ENCODE data around the gene TMED8. TPM values are rescaled to one million over a fixed set of nuclear protein-coding genes. Genes with fewer than 3 reads are reported as not detected.

Gene TMED8
- total and polyA plus RNA-seq, 4 donors = 1.3 to 6.9 (median 4.2) TPM

DNA sequence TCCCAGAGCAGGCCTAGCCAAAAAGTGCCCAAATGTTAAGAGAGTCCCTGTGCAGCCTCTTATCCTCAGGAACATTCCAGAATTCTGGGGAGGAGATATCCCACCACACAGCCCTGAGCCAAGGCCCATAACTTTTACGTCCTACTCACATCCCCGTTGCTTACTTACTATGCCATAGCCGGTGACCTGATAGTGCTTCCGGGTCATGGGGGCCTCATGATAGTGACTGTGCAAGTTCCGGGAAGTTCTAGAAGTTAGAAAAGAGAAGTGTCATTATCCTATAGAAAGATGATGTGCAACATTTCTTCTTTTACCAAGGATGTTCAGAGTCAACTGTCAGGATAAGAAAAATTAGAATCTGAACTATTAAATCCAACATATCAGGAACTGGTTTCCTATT is 90.3 kb downstream of the TMED8 start:
- peaks cover 8 to 51% (median 36%) of the 10 kb centered on the region in 4 donors for H3K36me3 ChIP-seq (ENCODE audit: control insufficient read depth in 4 of 4, insufficient read depth in 3 of 4, low read depth in 1 of 4, low read length in 3 of 4)
- WGBS = 92% methylated on average over 5 of the region's 5 CpGs
- H3K9me3 ChIP-seq (ENCODE audit: control insufficient read depth in 4 of 4, low read length in 3 of 4) = no peaks in the 10 kb centered on the region
- TF ChIP-seq RXRA (IDR thresholded peaks at IDR 0.05) (no peak), HNF4G (IDR thresholded peaks at IDR 0.05) (no peak), ATF3 (IDR thresholded peaks at IDR 0.05) (no peak), EGR1 (IDR thresholded peaks at IDR 0.05; ENCODE audit: low read depth in 2 of 2) (no peak), FOXA2 (IDR thresholded peaks at IDR 0.05) (no peak), HNF4A (conservative IDR thresholded peaks at IDR 0.05) (no peak), TAF1 (conservative IDR thresholded peaks at IDR 0.05) (no peak), JUND (IDR thresholded peaks at IDR 0.05) (no peak), GABPA (IDR thresholded peaks at IDR 0.05 in 1 of 2, conservative IDR thresholded peaks at IDR 0.05 in 1 of 2) (no peak)
- TF ChIP-seq, protein P1, sequence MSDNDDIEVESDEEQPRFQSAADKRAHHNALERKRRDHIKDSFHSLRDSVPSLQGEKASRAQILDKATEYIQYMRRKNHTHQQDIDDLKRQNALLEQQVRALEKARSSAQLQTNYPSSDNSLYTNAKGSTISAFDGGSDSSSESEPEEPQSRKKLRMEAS (IDR thresholded peaks at IDR 0.05) = no peak
- TF ChIP-seq, protein P2, sequence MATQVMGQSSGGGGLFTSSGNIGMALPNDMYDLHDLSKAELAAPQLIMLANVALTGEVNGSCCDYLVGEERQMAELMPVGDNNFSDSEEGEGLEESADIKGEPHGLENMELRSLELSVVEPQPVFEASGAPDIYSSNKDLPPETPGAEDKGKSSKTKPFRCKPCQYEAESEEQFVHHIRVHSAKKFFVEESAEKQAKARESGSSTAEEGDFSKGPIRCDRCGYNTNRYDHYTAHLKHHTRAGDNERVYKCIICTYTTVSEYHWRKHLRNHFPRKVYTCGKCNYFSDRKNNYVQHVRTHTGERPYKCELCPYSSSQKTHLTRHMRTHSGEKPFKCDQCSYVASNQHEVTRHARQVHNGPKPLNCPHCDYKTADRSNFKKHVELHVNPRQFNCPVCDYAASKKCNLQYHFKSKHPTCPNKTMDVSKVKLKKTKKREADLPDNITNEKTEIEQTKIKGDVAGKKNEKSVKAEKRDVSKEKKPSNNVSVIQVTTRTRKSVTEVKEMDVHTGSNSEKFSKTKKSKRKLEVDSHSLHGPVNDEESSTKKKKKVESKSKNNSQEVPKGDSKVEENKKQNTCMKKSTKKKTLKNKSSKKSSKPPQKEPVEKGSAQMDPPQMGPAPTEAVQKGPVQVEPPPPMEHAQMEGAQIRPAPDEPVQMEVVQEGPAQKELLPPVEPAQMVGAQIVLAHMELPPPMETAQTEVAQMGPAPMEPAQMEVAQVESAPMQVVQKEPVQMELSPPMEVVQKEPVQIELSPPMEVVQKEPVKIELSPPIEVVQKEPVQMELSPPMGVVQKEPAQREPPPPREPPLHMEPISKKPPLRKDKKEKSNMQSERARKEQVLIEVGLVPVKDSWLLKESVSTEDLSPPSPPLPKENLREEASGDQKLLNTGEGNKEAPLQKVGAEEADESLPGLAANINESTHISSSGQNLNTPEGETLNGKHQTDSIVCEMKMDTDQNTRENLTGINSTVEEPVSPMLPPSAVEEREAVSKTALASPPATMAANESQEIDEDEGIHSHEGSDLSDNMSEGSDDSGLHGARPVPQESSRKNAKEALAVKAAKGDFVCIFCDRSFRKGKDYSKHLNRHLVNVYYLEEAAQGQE (IDR thresholded peaks at IDR 0.05) = no peak
- TF ChIP-seq, protein P3, sequence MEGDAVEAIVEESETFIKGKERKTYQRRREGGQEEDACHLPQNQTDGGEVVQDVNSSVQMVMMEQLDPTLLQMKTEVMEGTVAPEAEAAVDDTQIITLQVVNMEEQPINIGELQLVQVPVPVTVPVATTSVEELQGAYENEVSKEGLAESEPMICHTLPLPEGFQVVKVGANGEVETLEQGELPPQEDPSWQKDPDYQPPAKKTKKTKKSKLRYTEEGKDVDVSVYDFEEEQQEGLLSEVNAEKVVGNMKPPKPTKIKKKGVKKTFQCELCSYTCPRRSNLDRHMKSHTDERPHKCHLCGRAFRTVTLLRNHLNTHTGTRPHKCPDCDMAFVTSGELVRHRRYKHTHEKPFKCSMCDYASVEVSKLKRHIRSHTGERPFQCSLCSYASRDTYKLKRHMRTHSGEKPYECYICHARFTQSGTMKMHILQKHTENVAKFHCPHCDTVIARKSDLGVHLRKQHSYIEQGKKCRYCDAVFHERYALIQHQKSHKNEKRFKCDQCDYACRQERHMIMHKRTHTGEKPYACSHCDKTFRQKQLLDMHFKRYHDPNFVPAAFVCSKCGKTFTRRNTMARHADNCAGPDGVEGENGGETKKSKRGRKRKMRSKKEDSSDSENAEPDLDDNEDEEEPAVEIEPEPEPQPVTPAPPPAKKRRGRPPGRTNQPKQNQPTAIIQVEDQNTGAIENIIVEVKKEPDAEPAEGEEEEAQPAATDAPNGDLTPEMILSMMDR (IDR thresholded peaks at IDR 0.05; ENCODE audit: low read depth, low read length, missing input control) = no peak
- TF ChIP-seq, protein P4, sequence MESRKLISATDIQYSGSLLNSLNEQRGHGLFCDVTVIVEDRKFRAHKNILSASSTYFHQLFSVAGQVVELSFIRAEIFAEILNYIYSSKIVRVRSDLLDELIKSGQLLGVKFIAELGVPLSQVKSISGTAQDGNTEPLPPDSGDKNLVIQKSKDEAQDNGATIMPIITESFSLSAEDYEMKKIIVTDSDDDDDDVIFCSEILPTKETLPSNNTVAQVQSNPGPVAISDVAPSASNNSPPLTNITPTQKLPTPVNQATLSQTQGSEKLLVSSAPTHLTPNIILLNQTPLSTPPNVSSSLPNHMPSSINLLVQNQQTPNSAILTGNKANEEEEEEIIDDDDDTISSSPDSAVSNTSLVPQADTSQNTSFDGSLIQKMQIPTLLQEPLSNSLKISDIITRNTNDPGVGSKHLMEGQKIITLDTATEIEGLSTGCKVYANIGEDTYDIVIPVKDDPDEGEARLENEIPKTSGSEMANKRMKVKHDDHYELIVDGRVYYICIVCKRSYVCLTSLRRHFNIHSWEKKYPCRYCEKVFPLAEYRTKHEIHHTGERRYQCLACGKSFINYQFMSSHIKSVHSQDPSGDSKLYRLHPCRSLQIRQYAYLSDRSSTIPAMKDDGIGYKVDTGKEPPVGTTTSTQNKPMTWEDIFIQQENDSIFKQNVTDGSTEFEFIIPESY (IDR thresholded peaks at IDR 0.05) = no peak
- DNase-seq (ENCODE audit: low spot score) = no peak
- H3K9ac ChIP-seq (ENCODE audit: low read depth in 1 of 2, low read length in 2 of 2) = no peak overlapping the region
- H3K27ac ChIP-seq (ENCODE audit: low read depth in 1 of 2, low read length in 2 of 2) = no peak overlapping the region
- no peaks in the 10 kb centered on the region for H3K4me1 ChIP-seq (ENCODE audit: control insufficient read depth in 4 of 4, insufficient read depth in 4 of 4, low read length in 3 of 4)
- no peak overlapping the region for H3K4me3 ChIP-seq (ENCODE audit: low read depth in 1 of 3, low read length in 3 of 3)
- H3K27me3 ChIP-seq (ENCODE audit: control insufficient read depth in 4 of 4, insufficient read depth in 4 of 4, low read length in 3 of 4) = no peaks in the 10 kb centered on the region

Other genes starting within 250 kb of the TMED8 start
- not detected for gene ZDHHC22, start 235.3 kb downstream of the TMED8 start, total RNA-seq
- not detected for gene ZDHHC22, start 235.3 kb downstream of the TMED8 start, polyA plus RNA-seq
- 1 to 10 TPM in 1 of 2 donors, under 1 TPM in 1; 0.25 to 1.6 TPM for gene TMEM63C, start 195.3 kb downstream of the TMED8 start, total RNA-seq
- gene TMEM63C, start 195.3 kb downstream of the TMED8 start, polyA plus RNA-seq = under 1 TPM in 1 of 2 donors, not detected in 1; 0.13 TPM
- not detected for gene NGB, start 105.9 kb downstream of the TMED8 start, total RNA-seq
- gene NGB, start 105.9 kb downstream of the TMED8 start, polyA plus RNA-seq = not detected
- 10 to 100 TPM in 1 of 2 donors, 1 to 10 TPM in 1; 5.3 to 13.1 TPM for gene POMT2, start 56.2 kb downstream of the TMED8 start, total RNA-seq
- 1 to 10 TPM; 4.8 to 5.2 TPM for gene POMT2, start 56.2 kb downstream of the TMED8 start, polyA plus RNA-seq
- 100 to 1,000 TPM in 1 of 2 donors, 10 to 100 TPM in 1; 14.9 to 183 TPM for gene GSTZ1, start 56.1 kb downstream of the TMED8 start, total RNA-seq
- gene GSTZ1, start 56.1 kb downstream of the TMED8 start, polyA plus RNA-seq = 10 to 100 TPM; 52.0 to 70.4 TPM
- gene SAMD15, start 285 bp upstream of the TMED8 start, total RNA-seq = under 1 TPM; 0.19 to 0.50 TPM
- gene SAMD15, start 285 bp upstream of the TMED8 start, polyA plus RNA-seq = under 1 TPM in 1 of 2 donors, not detected in 1; 0.10 TPM
- under 1 TPM; 0.19 to 0.50 TPM for gene NOXRED1, start 46.4 kb upstream of the TMED8 start, total RNA-seq
- gene NOXRED1, start 46.4 kb upstream of the TMED8 start, polyA plus RNA-seq = under 1 TPM; 0.06 to 0.42 TPM
- gene VIPAS39, start 80.5 kb upstream of the TMED8 start, total RNA-seq = 10 to 100 TPM in 1 of 2 donors, 1 to 10 TPM in 1; 9.8 to 13.9 TPM
- 1 to 10 TPM; 5.6 to 8.0 TPM for gene VIPAS39, start 80.5 kb upstream of the TMED8 start, polyA plus RNA-seq
- gene AHSA1, start 81.0 kb upstream of the TMED8 start, total RNA-seq = 10 to 100 TPM; 45.8 to 80.7 TPM
- gene AHSA1, start 81.0 kb upstream of the TMED8 start, polyA plus RNA-seq = 10 to 100 TPM; 47.5 to 54.3 TPM
- not detected for gene ISM2, start 121.7 kb upstream of the TMED8 start, total RNA-seq
- not detected for gene ISM2, start 121.7 kb upstream of the TMED8 start, polyA plus RNA-seq
- gene SPTLC2, start 239.5 kb upstream of the TMED8 start, total RNA-seq = 10 to 100 TPM; 15.1 to 19.2 TPM
- 1 to 10 TPM; 3.9 to 4.6 TPM for gene SPTLC2, start 239.5 kb upstream of the TMED8 start, polyA plus RNA-seq

All from liver (tissue), 9 donors.